HUES48 (cell line): ENCODE measurements around the gene ZNF407.

ENCODE experiments used
- H3K27ac ChIP-seq: one replicate; pipeline ENCODE4 v1.7.0; 2013; ENCODE audit warnings: low read depth, low read length, inconsistent platforms
- H3K27me3 ChIP-seq: 2 replicates; pipeline ENCODE4 v1.6.1; 2013; ENCODE audit warnings: mild to moderate bottlenecking, low read length; ENCODE audit not compliant: control insufficient read depth, insufficient read depth
- H3K36me3 ChIP-seq: 2 replicates; pipeline ENCODE4 v1.6.1; 2013; ENCODE audit warnings: low read length; ENCODE audit not compliant: control insufficient read depth, insufficient read depth
- H3K4me1 ChIP-seq: 2 replicates; pipeline ENCODE4 v1.6.1; 2013; ENCODE audit warnings: mild to moderate bottlenecking, low read length; ENCODE audit not compliant: control insufficient read depth, insufficient read depth
- H3K4me3 ChIP-seq: 2 replicates; pipeline ENCODE4 v1.5.1; 2013; ENCODE audit warnings: mild to moderate bottlenecking, low read depth, low read length
- H3K9ac ChIP-seq: 2 replicates; pipeline ENCODE4 v1.6.1; 2013; ENCODE audit warnings: mild to moderate bottlenecking, low read depth, low read length, moderate library complexity
- H3K9me3 ChIP-seq: 2 replicates; pipeline ENCODE4 v1.6.1; 2013; ENCODE audit warnings: low read length; ENCODE audit not compliant: control insufficient read depth, insufficient read depth

The ZNF407 gene

GRCh38 chr18:74589021-74589420, 8.6 kb upstream of the ZNF407 start:
- Histone ChIP-seq H3K36me3 (peaks cover 5% of the 10 kb centered on the region; the same call in 1 of the 2 replicates), H3K4me1 (no peaks in the 10 kb centered on the region), H3K27ac (no peak overlapping the region), H3K4me3 (no peak overlapping the region), H3K9ac (no peak overlapping the region), H3K9me3 (no peaks in the 10 kb centered on the region), H3K27me3 (peaks cover 10% of the 10 kb centered on the region)

- Histone ChIP-seq H3K27me3 (peaks cover 5% of the 10 kb centered on the region), H3K9me3 (no peaks in the 10 kb centered on the region), H3K36me3 (peaks cover 5% of the 10 kb centered on the region; the same call in 1 of the 2 replicates), H3K4me3 (no peak overlapping the region), H3K9ac (no peak overlapping the region), H3K27ac (no peak overlapping the region), H3K4me1 (no peaks in the 10 kb centered on the region)
Measured at GRCh38 chr18:74589811-74590210, 7.9 kb upstream of the ZNF407 start.

GRCh38 chr18:74590671-74591070, 7.0 kb upstream of the ZNF407 start:
- Histone ChIP-seq H3K4me3 (no peak overlapping the region), H3K27ac (no peak overlapping the region), H3K9me3 (no peaks in the 10 kb centered on the region), H3K9ac (no peak overlapping the region), H3K27me3 (peaks cover 5% of the 10 kb centered on the region), H3K36me3 (peaks cover 6% of the 10 kb centered on the region), H3K4me1 (no peaks in the 10 kb centered on the region)

- Histone ChIP-seq H3K4me1 (peaks cover 13% of the 10 kb centered on the region), H3K27me3 (peaks cover 10% of the 10 kb centered on the region; the same call in 1 of the 2 replicates), H3K27ac (no peak overlapping the region), H3K36me3 (peaks cover 9% of the 10 kb centered on the region), H3K4me3 (no peak overlapping the region), H3K9me3 (no peaks in the 10 kb centered on the region), H3K9ac (no peak overlapping the region)
Measured at GRCh38 chr18:74595431-74595830, 2.2 kb upstream of the ZNF407 start.

GRCh38 chr18:74597034-74597661, 522 bp upstream of the ZNF407 start:
- H3K4me3 ChIP-seq = peak overlapping the region; percentile 87
- H3K27ac ChIP-seq = peak overlapping the region; percentile 91
- H3K27me3 ChIP-seq = peaks cover 10% of the 10 kb centered on the region; the same call in 1 of the 2 replicates
- peaks cover 13% of the 10 kb centered on the region for H3K4me1 ChIP-seq
- no peaks in the 10 kb centered on the region for H3K9me3 ChIP-seq
- H3K36me3 ChIP-seq = peaks cover 9% of the 10 kb centered on the region
- H3K9ac ChIP-seq = peak overlapping the region; percentile 85

- Histone ChIP-seq H3K9me3 (no peaks in the 10 kb centered on the region), H3K27me3 (peaks cover 10% of the 10 kb centered on the region; the same call in 1 of the 2 replicates), H3K36me3 (peaks cover 4% of the 10 kb centered on the region; the same call in 1 of the 2 replicates), H3K4me1 (peaks cover 13% of the 10 kb centered on the region), H3K9ac (peak overlapping the region; percentile 63), H3K4me3 (peak overlapping the region; percentile 87), H3K27ac (peak overlapping the region; percentile 91)
Measured at GRCh38 chr18:74598350-74599001, 806 bp downstream of the ZNF407 start.

- H3K36me3 ChIP-seq = no peaks in the 10 kb centered on the region
- H3K9me3 ChIP-seq = no peaks in the 10 kb centered on the region
- H3K27me3 ChIP-seq = peaks cover 6% of the 10 kb centered on the region; the same call in 1 of the 2 replicates
- H3K27ac ChIP-seq = no peak overlapping the region
- no peak overlapping the region for H3K9ac ChIP-seq
- H3K4me3 ChIP-seq = no peak overlapping the region
- peaks cover 3% of the 10 kb centered on the region; the same call in 1 of the 2 replicates for H3K4me1 ChIP-seq
Measured at GRCh38 chr18:74604361-74604760, 6.7 kb downstream of the ZNF407 start.

- 0 out of 2 replicates have a peak, but pooled peaks cover 2% of the 10 kb centered on the region for H3K27me3 ChIP-seq
- no peak overlapping the region for H3K9ac ChIP-seq
- H3K4me3 ChIP-seq = no peak overlapping the region
- H3K36me3 ChIP-seq = no peaks in the 10 kb centered on the region
- H3K9me3 ChIP-seq = no peaks in the 10 kb centered on the region
- H3K4me1 ChIP-seq = peaks cover 3% of the 10 kb centered on the region; the same call in 1 of the 2 replicates
- no peak overlapping the region for H3K27ac ChIP-seq
Measured at GRCh38 chr18:74604774-74605173, 7.1 kb downstream of the ZNF407 start.

GRCh38 chr18:74608681-74609080, 11.0 kb downstream of the ZNF407 start:
- Histone ChIP-seq H3K4me1 (peaks cover 3% of the 10 kb centered on the region; the same call in 1 of the 2 replicates), H3K9me3 (no peaks in the 10 kb centered on the region), H3K9ac (no peak overlapping the region), H3K36me3 (no peaks in the 10 kb centered on the region), H3K4me3 (no peak overlapping the region), H3K27ac (no peak overlapping the region), H3K27me3 (no peaks in the 10 kb centered on the region)

- peaks cover 3% of the 10 kb centered on the region; the same call in 1 of the 2 replicates for H3K4me1 ChIP-seq
- H3K4me3 ChIP-seq = no peak overlapping the region
- no peaks in the 10 kb centered on the region for H3K27me3 ChIP-seq
- H3K9ac ChIP-seq = no peak overlapping the region
- H3K36me3 ChIP-seq = no peaks in the 10 kb centered on the region
- no peak overlapping the region for H3K27ac ChIP-seq
- no peaks in the 10 kb centered on the region for H3K9me3 ChIP-seq
Measured at GRCh38 chr18:74609535-74609934, 11.9 kb downstream of the ZNF407 start.

GRCh38 chr18:74610051-74610615, 12.5 kb downstream of the ZNF407 start:
- Histone ChIP-seq H3K27ac (no peak overlapping the region), H3K4me3 (no peak overlapping the region), H3K9ac (no peak overlapping the region), H3K36me3 (no peaks in the 10 kb centered on the region), H3K27me3 (no peaks in the 10 kb centered on the region), H3K4me1 (peaks cover 1% of the 10 kb centered on the region; the same call in 1 of the 2 replicates), H3K9me3 (no peaks in the 10 kb centered on the region)
